ENCODE data around the gene ZBED6.

GRCh38 chr1:203778789-203779188, 16.6 kb upstream of the ZBED6 start:
- no peak for TF ChIP-seq CTCF (IDR thresholded peaks at IDR 0.05)
- TF ChIP-seq POLR2A (IDR thresholded peaks at IDR 0.05): no peak

All from heart left ventricle (tissue), 13 donors.